ENCODE measurements around the gene RAB3B.

RAB3B gene

GRCh38 chr1:51964309-51964696, 26.2 kb downstream of the RAB3B start:
- no peak overlapping the region for H2BK120ac ChIP-seq (ENCODE audit: low read depth, low read length)
- H3K4me3 ChIP-seq (ENCODE audit: low read length in 2 of 2), result no peak overlapping the region
- H3K9me3 ChIP-seq (replicated peaks in 1 of 2; ENCODE audit: control insufficient read depth in 2 of 2, insufficient read depth in 1 of 2, low read depth in 1 of 2, low read length in 2 of 2), result no peaks in the 10 kb centered on the region
- no peak overlapping the region for H3K4ac ChIP-seq (ENCODE audit: low read length)
- H4K91ac ChIP-seq (ENCODE audit: low read depth, low read length, poor library complexity), result no peak overlapping the region
- no peak overlapping the region for H2AK5ac ChIP-seq (ENCODE audit: low read depth, low read length)
- no peaks in the 10 kb centered on the region for H3K79me1 ChIP-seq (ENCODE audit: low read depth, low read length)
- H2BK5ac ChIP-seq (ENCODE audit: low read length), result no peak overlapping the region
- no peak overlapping the region for H3K14ac ChIP-seq (ENCODE audit: low read length)
- H3K23ac ChIP-seq (ENCODE audit: low read depth, low read length, poor library complexity), result no peak overlapping the region
- H2AFZ ChIP-seq (ENCODE audit: low read length), result no peak overlapping the region
- H4K8ac ChIP-seq (ENCODE audit: low read depth, low read length), result no peak overlapping the region
- H3K9ac ChIP-seq (ENCODE audit: low read depth, low read length, poor library complexity), result no peak overlapping the region
- no peak overlapping the region for H3K27ac ChIP-seq (replicated peaks; ENCODE audit: low read length)
- H2BK12ac ChIP-seq (ENCODE audit: low read length), result no peak overlapping the region
- peaks cover 0 to 2% of the 10 kb centered on the region in 2 donors for H3K36me3 ChIP-seq (replicated peaks in 1 of 2; ENCODE audit: control insufficient read depth in 2 of 2, insufficient read depth in 2 of 2, low read length in 2 of 2)
- no peak overlapping the region for H3K18ac ChIP-seq (ENCODE audit: low read length)
- H3K4me2 ChIP-seq (ENCODE audit: insufficient read depth, low read length, poor library complexity, severe bottlenecking), result no peak overlapping the region
- peaks cover 0 to 10% of the 10 kb centered on the region in 2 donors for H3K4me1 ChIP-seq (ENCODE audit: control insufficient read depth in 2 of 2, insufficient read depth in 1 of 2, low read depth in 1 of 2, low read length in 2 of 2)
- no peak overlapping the region for H2BK15ac ChIP-seq (ENCODE audit: low read length)
- DNase-seq (ENCODE audit: low spot score), result no peak
- H3K27me3 ChIP-seq (ENCODE audit: control insufficient read depth in 3 of 3, insufficient read depth in 3 of 3, low read depth in 1 of 3, low read length in 3 of 3), result peaks cover 0 to 5% (median 0%) of the 10 kb centered on the region in 3 experiments
- no CpG with 5 or more reads among the region's 4 CpGs for WGBS, 2 donors (ENCODE audit: extremely low coverage in 2 of 2, insufficient read length in 2 of 2, insufficient replicate concordance in 1 of 2)

GRCh38 chr1:51963592-51964308, 26.8 kb downstream of the RAB3B start:
- H3K4me3 ChIP-seq (ENCODE audit: low read length in 2 of 2), result no peak overlapping the region
- peaks cover 0 to 10% of the 10 kb centered on the region in 2 donors for H3K4me1 ChIP-seq (ENCODE audit: control insufficient read depth in 2 of 2, insufficient read depth in 1 of 2, low read depth in 1 of 2, low read length in 2 of 2)
- H3K4ac ChIP-seq (ENCODE audit: low read length), result no peak overlapping the region
- DNase-seq (ENCODE audit: low spot score), result no peak
- H3K36me3 ChIP-seq (replicated peaks in 1 of 2; ENCODE audit: control insufficient read depth in 2 of 2, insufficient read depth in 2 of 2, low read length in 2 of 2), result peaks cover 0 to 2% of the 10 kb centered on the region in 2 donors
- no peak overlapping the region for H3K9ac ChIP-seq (ENCODE audit: low read depth, low read length, poor library complexity)
- H4K91ac ChIP-seq (ENCODE audit: low read depth, low read length, poor library complexity), result no peak overlapping the region
- no peak overlapping the region for H3K14ac ChIP-seq (ENCODE audit: low read length)
- H3K9me3 ChIP-seq (replicated peaks in 1 of 2; ENCODE audit: control insufficient read depth in 2 of 2, insufficient read depth in 1 of 2, low read depth in 1 of 2, low read length in 2 of 2), result no peaks in the 10 kb centered on the region
- no peak overlapping the region for H3K23ac ChIP-seq (ENCODE audit: low read depth, low read length, poor library complexity)
- H2AFZ ChIP-seq (ENCODE audit: low read length), result no peak overlapping the region
- H4K8ac ChIP-seq (ENCODE audit: low read depth, low read length), result no peak overlapping the region
- peaks cover 0 to 5% (median 0%) of the 10 kb centered on the region in 3 experiments for H3K27me3 ChIP-seq (ENCODE audit: control insufficient read depth in 3 of 3, insufficient read depth in 3 of 3, low read depth in 1 of 3, low read length in 3 of 3)
- H3K18ac ChIP-seq (ENCODE audit: low read length), result no peak overlapping the region
- no peak overlapping the region for H2AK5ac ChIP-seq (ENCODE audit: low read depth, low read length)
- H2BK120ac ChIP-seq (ENCODE audit: low read depth, low read length), result no peak overlapping the region
- no peak overlapping the region for H2BK15ac ChIP-seq (ENCODE audit: low read length)
- no peak overlapping the region for H2BK5ac ChIP-seq (ENCODE audit: low read length)
- 100% methylated on average over 1 of the region's 4 CpGs for WGBS, 2 donors (ENCODE audit: extremely low coverage in 2 of 2, insufficient read length in 2 of 2, insufficient replicate concordance in 1 of 2)
- H2BK12ac ChIP-seq (ENCODE audit: low read length), result no peak overlapping the region
- H3K27ac ChIP-seq (replicated peaks; ENCODE audit: low read length), result no peak overlapping the region
- H3K4me2 ChIP-seq (ENCODE audit: insufficient read depth, low read length, poor library complexity, severe bottlenecking), result no peak overlapping the region
- H3K79me1 ChIP-seq (ENCODE audit: low read depth, low read length), result no peaks in the 10 kb centered on the region

GRCh38 chr1:51962486-51963356, 27.8 kb downstream of the RAB3B start:
- Histone ChIP-seq H2BK120ac (ENCODE audit: low read depth, low read length) (no peak overlapping the region), H3K27me3 (ENCODE audit: control insufficient read depth in 3 of 3, insufficient read depth in 3 of 3, low read depth in 1 of 3, low read length in 3 of 3) (peaks cover 0 to 7% (median 0%) of the 10 kb centered on the region in 3 experiments), H2BK5ac (ENCODE audit: low read length) (no peak overlapping the region), H3K23ac (ENCODE audit: low read depth, low read length, poor library complexity) (no peak overlapping the region), H3K4me3 (ENCODE audit: low read length in 2 of 2) (no peak overlapping the region), H3K36me3 (replicated peaks in 1 of 2; ENCODE audit: control insufficient read depth in 2 of 2, insufficient read depth in 2 of 2, low read length in 2 of 2) (peaks cover 0 to 2% of the 10 kb centered on the region in 2 donors), H3K4me1 (ENCODE audit: control insufficient read depth in 2 of 2, insufficient read depth in 1 of 2, low read depth in 1 of 2, low read length in 2 of 2) (peaks cover 0 to 13% of the 10 kb centered on the region in 2 donors), H4K91ac (ENCODE audit: low read depth, low read length, poor library complexity) (no peak overlapping the region), H3K4me2 (ENCODE audit: insufficient read depth, low read length, poor library complexity, severe bottlenecking) (no peak overlapping the region), H2AK5ac (ENCODE audit: low read depth, low read length) (no peak overlapping the region), H3K4ac (ENCODE audit: low read length) (no peak overlapping the region), H4K8ac (ENCODE audit: low read depth, low read length) (no peak overlapping the region), H3K14ac (ENCODE audit: low read length) (no peak overlapping the region), H3K79me1 (ENCODE audit: low read depth, low read length) (no peaks in the 10 kb centered on the region), H3K27ac (replicated peaks; ENCODE audit: low read length) (no peak overlapping the region), H2BK12ac (ENCODE audit: low read length) (no peak overlapping the region), H3K9me3 (replicated peaks in 1 of 2; ENCODE audit: control insufficient read depth in 2 of 2, insufficient read depth in 1 of 2, low read depth in 1 of 2, low read length in 2 of 2) (no peaks in the 10 kb centered on the region), H2AFZ (ENCODE audit: low read length) (no peak overlapping the region), H2BK15ac (ENCODE audit: low read length) (no peak overlapping the region), H3K18ac (ENCODE audit: low read length) (no peak overlapping the region), H3K9ac (ENCODE audit: low read depth, low read length, poor library complexity) (no peak overlapping the region)
- WGBS, 2 donors (ENCODE audit: extremely low coverage in 2 of 2, insufficient read length in 2 of 2, insufficient replicate concordance in 1 of 2), result no CpG with 5 or more reads among the region's 4 CpGs
- no peak for DNase-seq (ENCODE audit: low spot score)

- no peak overlapping the region for H2BK5ac ChIP-seq (ENCODE audit: low read length)
- H3K79me1 ChIP-seq (ENCODE audit: low read depth, low read length), result no peaks in the 10 kb centered on the region
- H3K4ac ChIP-seq (ENCODE audit: low read length), result no peak overlapping the region
- no peak overlapping the region for H2AK5ac ChIP-seq (ENCODE audit: low read depth, low read length)
- no peak overlapping the region for H3K18ac ChIP-seq (ENCODE audit: low read length)
- no peak overlapping the region for H4K91ac ChIP-seq (ENCODE audit: low read depth, low read length, poor library complexity)
- H3K4me2 ChIP-seq (ENCODE audit: insufficient read depth, low read length, poor library complexity, severe bottlenecking), result no peak overlapping the region
- H3K14ac ChIP-seq (ENCODE audit: low read length), result no peak overlapping the region
- peaks cover 0 to 7% (median 0%) of the 10 kb centered on the region in 3 experiments for H3K27me3 ChIP-seq (ENCODE audit: control insufficient read depth in 3 of 3, insufficient read depth in 3 of 3, low read depth in 1 of 3, low read length in 3 of 3)
- H2BK15ac ChIP-seq (ENCODE audit: low read length), result no peak overlapping the region
- no peak overlapping the region for H3K27ac ChIP-seq (replicated peaks; ENCODE audit: low read length)
- peaks cover 0 to 2% of the 10 kb centered on the region in 2 donors for H3K36me3 ChIP-seq (replicated peaks in 1 of 2; ENCODE audit: control insufficient read depth in 2 of 2, insufficient read depth in 2 of 2, low read length in 2 of 2)
- no peak overlapping the region for H2AFZ ChIP-seq (ENCODE audit: low read length)
- H3K9me3 ChIP-seq (replicated peaks in 1 of 2; ENCODE audit: control insufficient read depth in 2 of 2, insufficient read depth in 1 of 2, low read depth in 1 of 2, low read length in 2 of 2), result no peaks in the 10 kb centered on the region
- no peak overlapping the region for H3K4me3 ChIP-seq (ENCODE audit: low read length in 2 of 2)
- DNase-seq (ENCODE audit: low spot score), result no peak
- no peak overlapping the region for H3K23ac ChIP-seq (ENCODE audit: low read depth, low read length, poor library complexity)
- no peak overlapping the region for H2BK12ac ChIP-seq (ENCODE audit: low read length)
- no peak overlapping the region for H2BK120ac ChIP-seq (ENCODE audit: low read depth, low read length)
- peaks cover 0 to 13% of the 10 kb centered on the region in 2 donors for H3K4me1 ChIP-seq (ENCODE audit: control insufficient read depth in 2 of 2, insufficient read depth in 1 of 2, low read depth in 1 of 2, low read length in 2 of 2)
- no peak overlapping the region for H3K9ac ChIP-seq (ENCODE audit: low read depth, low read length, poor library complexity)
- no CpG with 5 or more reads among the region's 2 CpGs for WGBS, 2 donors (ENCODE audit: extremely low coverage in 2 of 2, insufficient read length in 2 of 2, insufficient replicate concordance in 1 of 2)
- H4K8ac ChIP-seq (ENCODE audit: low read depth, low read length), result no peak overlapping the region
Measured at GRCh38 chr1:51961954-51962353, 28.5 kb downstream of the RAB3B start.
